ENCODE results near the gene GAS5. TPM values are rescaled to one million over a fixed set of nuclear protein-coding genes. Genes with fewer than 3 reads are reported as not detected.

GAS5 gene
- polyA plus RNA-seq, 1 of the 3 experiments (the other 2 are of a cell fraction), result 961 TPM

GRCh38 chr1:173857363-173857917 is 10.3 kb downstream of the GAS5 start:
- H3K27ac ChIP-seq (ENCODE audit: low read depth in 2 of 2, low read length in 1 of 2), result peak overlapping the region; percentile 2 to 50; a peak in 2 of 4 replicates
- POLR2A ChIA-PET, result interaction anchor here (0.6 to 0.9 kb wide), 2 partner anchors 11 to 14 kb away, joined by 3 read pairs; partner anchors contain the start of genes GAS5 and ZBTB37

DNA sequence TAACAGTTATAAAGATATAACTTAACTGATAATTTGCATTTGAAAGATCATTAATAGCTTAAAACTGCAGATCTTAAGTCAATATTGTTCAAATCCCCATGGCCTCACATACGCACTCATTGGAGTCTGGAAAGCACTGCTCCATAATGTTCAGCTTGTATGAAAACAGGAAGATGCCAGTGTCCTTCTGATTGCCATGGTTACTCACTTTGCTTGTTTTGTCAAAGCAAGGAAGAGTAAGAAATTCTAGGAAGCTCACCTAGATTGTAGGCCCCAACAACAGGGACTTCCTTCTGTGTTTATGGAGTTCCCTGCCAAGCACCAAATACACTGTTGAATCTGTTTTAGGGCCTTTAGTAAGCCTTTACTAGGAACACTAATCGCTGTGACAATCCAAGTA is 10.9 kb downstream of the GAS5 start:
- H3K4me1 ChIP-seq (ENCODE audit: control insufficient read depth in 1 of 2, insufficient read depth in 2 of 2, low read depth in 1 of 2, low read length in 1 of 2), result peaks cover 4% of the 10 kb centered on the region in 2 experiments; a peak in 2 of 4 replicates
- no peak for DNase-seq
- no peaks in the 10 kb centered on the region for H4K20me1 ChIP-seq (ENCODE audit: insufficient read depth)
- peaks cover 43% of the 10 kb centered on the region for H3F3A ChIP-seq (replicated peaks; ENCODE audit: insufficient read depth)
- no peaks in the 10 kb centered on the region for H3K79me2 ChIP-seq (ENCODE audit: insufficient read depth)
- no peak overlapping the region for H3K9ac ChIP-seq
- H3K4me3 ChIP-seq (ENCODE audit: low read depth in 2 of 2, low read length in 1 of 2), result no peak overlapping the region
- peak overlapping the region in 1 of 2 experiments; percentile 50; a peak in 1 of 4 replicates for H3K27ac ChIP-seq (ENCODE audit: low read depth in 2 of 2, low read length in 1 of 2)
- ChIA-PET POLR2A (interaction anchor here (0.7 to 0.9 kb wide), 2 partner anchors 11 to 1132 kb away, joined by 3 read pairs; partner anchors contain the start of genes GAS5 and ZBTB37), CTCF (no interaction called here)
- 98% methylated on average over 2 of the region's 2 CpGs for WGBS (ENCODE audit: low lambda C conversion rate)
- H3K4me2 ChIP-seq, result no peak overlapping the region
- no peak overlapping the region for H2AFZ ChIP-seq (ENCODE audit: low read depth)
- no peaks in the 10 kb centered on the region for H3K9me3 ChIP-seq
- TF ChIP-seq TAF1 (IDR thresholded peaks at IDR 0.05; ENCODE audit: borderline replicate concordance, low read depth, low read length) (no peak), RCOR1 (IDR thresholded peaks at IDR 0.05; ENCODE audit: low read length) (no peak), MEF2A (IDR thresholded peaks at IDR 0.05; ENCODE audit: borderline replicate concordance, low read depth) (no peak)
- TF ChIP-seq, protein P1, sequence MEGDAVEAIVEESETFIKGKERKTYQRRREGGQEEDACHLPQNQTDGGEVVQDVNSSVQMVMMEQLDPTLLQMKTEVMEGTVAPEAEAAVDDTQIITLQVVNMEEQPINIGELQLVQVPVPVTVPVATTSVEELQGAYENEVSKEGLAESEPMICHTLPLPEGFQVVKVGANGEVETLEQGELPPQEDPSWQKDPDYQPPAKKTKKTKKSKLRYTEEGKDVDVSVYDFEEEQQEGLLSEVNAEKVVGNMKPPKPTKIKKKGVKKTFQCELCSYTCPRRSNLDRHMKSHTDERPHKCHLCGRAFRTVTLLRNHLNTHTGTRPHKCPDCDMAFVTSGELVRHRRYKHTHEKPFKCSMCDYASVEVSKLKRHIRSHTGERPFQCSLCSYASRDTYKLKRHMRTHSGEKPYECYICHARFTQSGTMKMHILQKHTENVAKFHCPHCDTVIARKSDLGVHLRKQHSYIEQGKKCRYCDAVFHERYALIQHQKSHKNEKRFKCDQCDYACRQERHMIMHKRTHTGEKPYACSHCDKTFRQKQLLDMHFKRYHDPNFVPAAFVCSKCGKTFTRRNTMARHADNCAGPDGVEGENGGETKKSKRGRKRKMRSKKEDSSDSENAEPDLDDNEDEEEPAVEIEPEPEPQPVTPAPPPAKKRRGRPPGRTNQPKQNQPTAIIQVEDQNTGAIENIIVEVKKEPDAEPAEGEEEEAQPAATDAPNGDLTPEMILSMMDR (IDR thresholded peaks at IDR 0.05), result no peak
- no peaks in the 10 kb centered on the region for H3K9me2 ChIP-seq
- H3K36me3 ChIP-seq (replicated peaks in 1 of 2; ENCODE audit: control insufficient read depth in 1 of 2, insufficient read depth in 2 of 2, low read length in 1 of 2), result peaks cover 32 to 50% of the 10 kb centered on the region in 2 experiments
- H3K27me3 ChIP-seq (ENCODE audit: insufficient read depth), result no peaks in the 10 kb centered on the region

More at GRCh38 chr1:173857363-173857917, 10.3 kb downstream of the GAS5 start:
- Histone ChIP-seq H3K4me1 (ENCODE audit: control insufficient read depth in 1 of 2, insufficient read depth in 2 of 2, low read depth in 1 of 2, low read length in 1 of 2) (peaks cover 4% of the 10 kb centered on the region in 2 experiments; a peak in 2 of 4 replicates), H3F3A (replicated peaks; ENCODE audit: insufficient read depth) (peaks cover 48% of the 10 kb centered on the region), H2AFZ (ENCODE audit: low read depth) (no peak overlapping the region), H3K4me2 (no peak overlapping the region), H3K27me3 (ENCODE audit: insufficient read depth) (no peaks in the 10 kb centered on the region), H3K36me3 (replicated peaks in 1 of 2; ENCODE audit: control insufficient read depth in 1 of 2, insufficient read depth in 2 of 2, low read length in 1 of 2) (peaks cover 28 to 49% of the 10 kb centered on the region in 2 experiments), H3K79me2 (ENCODE audit: insufficient read depth) (no peaks in the 10 kb centered on the region), H3K9me2 (no peaks in the 10 kb centered on the region), H3K9ac (no peak overlapping the region), H3K4me3 (ENCODE audit: low read depth in 2 of 2, low read length in 1 of 2) (no peak overlapping the region), H4K20me1 (ENCODE audit: insufficient read depth) (peaks cover under 1% of the 10 kb centered on the region; the same call in 1 of the 2 replicates), H3K9me3 (no peaks in the 10 kb centered on the region)
- CTCF ChIA-PET, result no interaction called here
- DNase-seq, result no peak
- 95% methylated on average over 4 of the region's 4 CpGs for WGBS (ENCODE audit: low lambda C conversion rate)
- TF ChIP-seq RCOR1 (IDR thresholded peaks at IDR 0.05; ENCODE audit: low read length), result no peak
- TF ChIP-seq CHD2 (IDR thresholded peaks at IDR 0.05; ENCODE audit: low read length, partially characterized antibody), result no peak
- TF ChIP-seq YY1 (IDR thresholded peaks at IDR 0.05; ENCODE audit: low read depth), result no peak
- TF ChIP-seq FOSL2 (IDR thresholded peaks at IDR 0.05; ENCODE audit: borderline replicate concordance, low read depth), result no peak
- TF ChIP-seq JUND (IDR thresholded peaks at IDR 0.05), result no peak
- TF ChIP-seq POLR2AphosphoS5 (IDR thresholded peaks at IDR 0.05; ENCODE audit: low read depth, low read length), result no peak
- no peak for TF ChIP-seq EP300 (IDR thresholded peaks at IDR 0.05; ENCODE audit: borderline replicate concordance in 1 of 2, low read depth in 1 of 2, low read length in 1 of 2)

Data from SK-N-SH (cell line).